HG02610 (cell line): Measurements from ENCODE around the gene KRCC1.
"Not testable (repeated sequence)": the region's sequence is repeated elsewhere in the genome, so short reads cannot be mapped to it uniquely, and the experiment has no call there.

Source experiments
- ATAC-seq: cut with Tn5 transposase; IDR thresholded peaks from one replicate; pipeline ENCODE4 v1.9.1; 2021; ENCODE audit warnings: mild to moderate bottlenecking, moderate library complexity; ENCODE audit not compliant: unreplicated experiment

Gene KRCC1

DNA sequence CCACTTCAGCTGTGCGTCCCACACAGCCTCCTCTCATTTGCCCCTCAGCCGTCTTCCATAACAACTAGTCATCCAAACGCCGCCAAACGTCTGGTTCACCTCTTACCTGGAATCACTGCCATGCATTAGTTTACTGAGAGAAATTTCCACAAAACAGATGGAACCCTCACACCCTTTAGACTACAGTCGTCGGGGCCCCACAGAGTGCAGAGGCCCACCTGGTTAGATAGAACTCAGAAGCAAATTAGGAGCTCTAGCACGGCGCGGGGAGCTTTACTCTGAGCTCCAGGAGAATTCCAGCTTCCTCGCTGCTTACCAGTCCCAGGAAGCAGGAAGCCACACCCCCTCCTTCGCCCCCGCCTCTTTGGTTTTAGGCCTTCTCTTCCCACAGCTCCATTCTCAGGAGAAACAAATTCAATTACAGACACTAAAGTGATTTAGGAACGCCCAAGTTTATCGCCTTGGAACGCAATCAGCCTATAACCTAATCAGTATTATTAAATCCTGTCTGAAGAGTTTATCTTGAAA lies 48.6 kb downstream of the KRCC1 start:
- no peak for ATAC-seq

DNA sequence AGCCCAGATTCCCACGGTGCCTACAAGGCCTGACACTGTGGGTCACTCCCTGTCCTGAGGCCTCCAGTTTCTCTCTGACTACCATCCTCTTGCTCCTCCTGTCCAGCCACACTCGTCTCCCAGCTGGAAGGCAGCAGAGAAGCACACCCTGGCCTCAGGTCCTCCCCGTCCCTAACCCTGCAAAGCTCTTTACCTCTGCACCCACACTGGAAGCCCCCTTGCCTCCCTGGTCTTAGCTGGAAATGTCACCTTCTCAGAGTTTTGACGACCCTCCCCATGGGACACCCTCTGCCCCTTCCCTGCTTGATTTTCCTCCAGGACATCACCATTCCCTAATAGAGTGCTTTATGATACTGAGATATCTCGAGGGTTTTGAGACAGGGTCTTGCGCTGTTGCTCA lies 49.8 kb downstream of the KRCC1 start:
- no peak for ATAC-seq

DNA sequence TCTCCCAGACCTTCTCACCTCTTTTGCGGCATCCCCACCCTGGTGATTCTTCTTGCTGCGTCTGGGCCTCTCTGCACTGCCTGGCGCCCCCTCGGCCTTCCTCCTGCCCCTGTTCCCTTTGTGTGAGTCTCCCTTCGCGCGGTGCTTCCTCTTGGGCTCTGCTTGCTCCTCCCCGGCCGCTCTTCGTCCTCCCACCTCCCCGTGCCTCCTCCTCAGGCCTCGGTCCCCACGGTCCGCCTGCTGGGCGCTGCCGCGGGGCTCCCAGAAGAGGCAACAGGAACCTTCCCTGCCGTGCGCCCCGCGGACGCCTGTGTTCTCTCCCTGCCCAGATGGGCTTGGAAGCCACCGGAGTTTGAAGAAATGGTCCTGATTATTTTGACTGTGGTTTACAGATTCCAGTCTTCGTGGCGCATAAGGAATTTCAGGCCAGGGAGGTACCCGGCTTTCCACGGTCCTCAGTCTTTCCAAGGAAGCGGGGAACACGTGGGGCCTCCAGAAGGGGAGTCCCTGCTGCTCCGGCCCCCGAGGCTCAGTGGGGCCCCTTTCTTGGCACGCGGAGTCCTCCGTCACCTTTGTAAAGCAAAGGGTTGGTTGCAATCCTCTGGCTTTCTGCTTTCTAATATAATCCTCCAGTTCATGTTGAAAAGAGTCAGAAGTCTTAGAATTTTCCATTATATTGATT lies 52.4 kb downstream of the KRCC1 start:
- ATAC-seq: no peak

DNA sequence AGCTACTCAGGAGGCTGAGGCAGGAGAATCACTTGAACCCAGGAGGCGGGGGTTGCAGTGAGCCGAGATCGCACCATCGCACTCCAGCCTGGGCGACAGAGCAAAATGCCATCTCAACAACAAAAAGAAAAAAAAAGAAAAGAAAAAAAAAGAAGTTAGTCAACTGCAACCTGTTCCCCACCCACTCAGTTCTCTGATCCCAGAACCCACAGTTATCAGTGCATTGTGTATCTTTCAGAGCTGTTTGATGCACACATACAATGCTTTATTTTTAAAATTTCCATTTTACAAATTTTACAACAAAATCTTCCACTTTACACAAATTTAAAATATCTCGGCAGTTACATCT lies 53.2 kb downstream of the KRCC1 start:
- ATAC-seq: no peak

DNA sequence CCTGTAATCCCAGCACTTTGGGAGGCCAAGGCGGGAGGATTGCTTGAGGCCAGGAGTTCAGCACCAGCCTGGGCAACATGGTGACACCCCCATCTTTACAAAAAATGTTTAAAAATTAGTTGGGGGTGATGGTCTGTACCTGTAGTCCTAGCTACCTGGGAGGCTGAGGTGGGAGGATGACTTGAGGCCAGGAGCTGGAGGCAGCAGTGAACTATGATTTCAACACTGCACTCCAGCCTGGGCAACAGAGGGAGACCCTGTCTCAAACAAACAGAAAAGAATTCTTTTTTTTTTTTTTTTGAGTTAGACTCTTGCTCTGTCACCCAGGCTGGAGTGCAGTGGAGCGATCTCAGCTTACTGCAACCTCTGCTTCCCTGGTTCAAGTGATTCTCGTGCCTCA lies 55.1 kb downstream of the KRCC1 start:
- not testable (repeated sequence) for ATAC-seq

DNA sequence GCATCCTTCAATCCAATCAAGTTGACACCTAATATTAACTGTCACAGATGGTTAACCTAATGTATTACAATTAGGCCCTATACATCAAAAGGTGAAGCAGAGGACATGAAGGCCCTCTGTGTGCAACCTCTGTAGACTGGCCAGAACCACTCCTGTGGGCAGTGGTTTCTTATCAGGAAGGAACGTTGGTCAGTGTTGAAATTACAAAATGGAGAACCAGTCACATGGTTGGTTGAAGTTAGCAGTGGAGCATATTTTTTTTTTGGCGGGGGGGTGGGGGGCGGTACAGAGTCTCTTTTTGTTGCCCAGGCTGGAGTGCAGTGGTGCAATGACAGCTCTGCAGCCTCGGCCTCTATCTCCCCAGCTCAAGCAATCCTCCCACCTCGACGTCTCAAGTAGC lies 59.0 kb downstream of the KRCC1 start:
- ATAC-seq: no peak

DNA sequence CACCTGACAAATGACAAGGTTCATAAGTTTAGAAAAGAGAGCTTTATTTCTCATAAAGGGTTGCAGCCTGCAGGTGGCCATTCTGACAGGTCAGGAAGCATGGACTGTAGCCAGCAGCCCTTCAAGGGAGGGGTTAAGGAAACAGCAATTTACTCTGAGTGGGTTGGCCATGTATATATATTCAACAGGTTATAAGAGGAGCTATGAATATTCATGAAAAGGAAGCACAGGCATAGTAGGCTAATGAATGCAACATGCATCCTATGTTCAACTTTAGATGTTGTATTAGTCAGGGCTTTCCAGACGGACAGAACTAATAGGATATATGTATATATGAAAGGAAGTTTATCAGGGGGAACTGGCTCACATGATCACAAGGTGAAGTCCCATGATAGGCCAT lies 59.8 kb downstream of the KRCC1 start:
- no peak for ATAC-seq

DNA sequence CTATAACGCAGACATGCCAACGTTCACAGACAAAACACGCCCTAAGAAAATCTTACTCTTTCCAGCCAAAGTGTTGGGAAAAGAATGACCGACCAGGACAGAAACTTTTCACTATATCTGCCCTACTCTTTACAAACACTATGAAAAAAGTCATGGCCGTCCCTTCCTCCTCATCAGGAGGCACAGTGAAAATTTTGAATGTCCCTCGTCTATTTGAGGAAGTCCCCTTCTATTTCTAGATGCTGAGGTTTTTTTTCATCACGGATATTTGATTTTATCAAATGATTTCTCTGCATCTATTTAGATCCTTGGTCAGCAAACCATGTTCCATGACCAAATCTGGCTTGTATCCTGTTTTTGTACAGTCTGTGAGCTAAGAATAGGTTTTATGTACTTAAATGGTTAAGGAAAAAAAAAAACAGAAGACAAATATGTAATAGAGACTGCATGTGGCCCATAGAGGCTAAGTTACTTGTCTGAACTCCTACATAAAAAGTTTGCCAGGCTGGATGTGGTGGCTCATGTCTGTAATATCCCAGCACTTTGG lies 61.2 kb downstream of the KRCC1 start:
- not testable (repeated sequence) for ATAC-seq

DNA sequence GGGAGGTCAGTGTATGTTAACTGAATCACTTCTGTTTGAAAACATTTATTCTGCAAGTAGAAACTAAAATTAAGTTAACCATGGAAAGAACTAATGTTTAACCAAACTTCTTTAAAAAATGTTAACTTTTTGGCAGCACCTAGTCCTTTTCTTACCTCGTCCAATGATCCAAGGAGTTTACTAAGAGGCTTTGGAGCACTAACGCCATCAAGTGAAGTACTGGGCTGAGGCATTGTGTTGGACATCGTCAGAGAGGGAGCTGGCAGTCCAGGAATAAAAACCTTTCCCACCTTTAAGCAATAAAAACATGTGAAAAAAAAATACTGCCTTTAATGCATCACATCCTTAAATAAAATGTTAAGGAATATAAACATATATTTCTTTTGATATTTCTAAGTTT lies 63.0 kb downstream of the KRCC1 start:
- not testable (repeated sequence) for ATAC-seq

DNA sequence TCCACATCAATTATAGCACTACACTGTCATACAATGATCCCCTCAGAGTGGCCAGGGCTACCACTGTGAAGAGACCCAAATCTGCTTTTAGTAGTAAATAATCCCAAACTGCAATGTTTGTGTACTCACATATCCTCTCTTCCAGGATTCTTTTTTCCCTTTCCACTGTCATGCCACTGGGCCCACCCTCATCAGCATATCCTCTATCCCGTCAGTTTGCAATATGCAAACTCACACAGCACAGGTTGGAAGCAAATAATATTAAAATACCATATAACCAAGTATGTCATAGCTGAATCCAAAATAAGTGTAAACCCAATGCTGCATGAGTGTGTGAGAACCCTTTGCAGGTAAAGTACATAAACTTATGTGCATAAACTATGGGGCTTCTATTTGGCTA lies 68.1 kb downstream of the KRCC1 start:
- not testable (repeated sequence) for ATAC-seq

DNA sequence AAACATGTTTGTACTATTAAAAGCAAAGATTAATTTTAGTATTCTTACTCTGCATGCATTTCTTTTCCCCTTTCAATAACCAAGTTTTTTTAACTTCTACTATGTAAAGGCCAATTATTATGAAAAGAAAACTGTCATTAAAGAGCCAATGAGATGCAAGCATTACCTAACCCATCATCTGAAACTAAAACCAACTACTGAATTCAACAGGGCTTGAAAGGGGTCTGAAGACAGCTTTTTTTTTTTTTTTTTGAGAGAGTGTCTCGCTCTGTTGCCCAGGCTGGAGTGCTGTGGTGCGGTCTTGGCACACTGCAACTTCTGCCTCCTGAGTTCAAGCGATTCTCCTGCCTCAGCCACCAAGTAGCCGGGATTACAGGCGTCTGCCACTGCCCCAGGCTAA lies 69.7 kb downstream of the KRCC1 start:
- ATAC-seq: not testable (repeated sequence)

DNA sequence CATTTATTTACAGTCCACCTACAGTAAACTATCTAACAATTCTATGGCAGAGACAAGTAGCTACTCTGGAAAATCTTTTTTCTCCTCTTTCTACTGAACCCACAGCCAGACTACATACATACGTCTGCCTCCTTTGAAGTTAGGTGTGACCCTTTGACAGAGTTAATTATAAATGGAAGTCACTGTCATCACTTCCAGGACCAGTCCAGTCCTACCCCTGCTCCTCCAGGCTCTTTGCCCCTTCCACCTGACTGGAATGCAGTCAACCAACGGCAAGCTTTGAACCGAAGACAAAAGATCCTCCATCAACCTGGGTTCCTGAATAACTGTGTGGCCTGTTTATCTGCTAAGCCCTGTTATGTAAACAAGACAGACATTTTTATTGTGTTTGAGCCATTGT lies 74.4 kb downstream of the KRCC1 start:
- ATAC-seq: not testable (repeated sequence)
